Mesodermal cell (in vitro differentiated cells): ENCODE results near the gene LRRC26.
"Not testable (repeated sequence)": the region's sequence is repeated elsewhere in the genome, so short reads cannot be mapped to it uniquely, and the experiment has no call there.

Source experiments
- H3K27ac ChIP-seq: 2 replicates; pipeline ENCODE4 v1.7.0; 2013; ENCODE audit warnings: mild to moderate bottlenecking, low read depth, low read length, moderate library complexity; ENCODE audit not compliant: severe bottlenecking
- H3K36me3 ChIP-seq: 2 replicates; pipeline ENCODE4 v1.7.1; 2013; ENCODE audit warnings: mild to moderate bottlenecking, low read length, moderate library complexity; ENCODE audit not compliant: control insufficient read depth, insufficient read depth
- H3K4me1 ChIP-seq: one replicate; pipeline ENCODE4 v1.7.1; 2013; ENCODE audit warnings: mild to moderate bottlenecking, low read length; ENCODE audit not compliant: insufficient read depth, control insufficient read depth, poor library complexity, severe bottlenecking
- H3K4me3 ChIP-seq: 2 replicates; pipeline ENCODE4 v1.7.0; 2013; ENCODE audit warnings: low read length, control low read depth, mild to moderate bottlenecking; ENCODE audit not compliant: insufficient read depth, poor library complexity, severe bottlenecking; ENCODE audit errors: extremely low read depth
- H3K9me3 ChIP-seq: 2 replicates; pipeline ENCODE4 v1.7.1; 2013; ENCODE audit warnings: mild to moderate bottlenecking, low read length, moderate library complexity; ENCODE audit not compliant: control insufficient read depth
- WGBS, 2 experiments: methylation state at CpG; one replicate each; pipeline ENCODE4 v1.1.5; 2013; ENCODE audit warnings: missing lambda C conversion rate in 2 of 2; ENCODE audit not compliant: insufficient coverage in 2 of 2; 5-methylcytosine and 5-hydroxymethylcytosine counted together

The LRRC26 gene

DNA sequence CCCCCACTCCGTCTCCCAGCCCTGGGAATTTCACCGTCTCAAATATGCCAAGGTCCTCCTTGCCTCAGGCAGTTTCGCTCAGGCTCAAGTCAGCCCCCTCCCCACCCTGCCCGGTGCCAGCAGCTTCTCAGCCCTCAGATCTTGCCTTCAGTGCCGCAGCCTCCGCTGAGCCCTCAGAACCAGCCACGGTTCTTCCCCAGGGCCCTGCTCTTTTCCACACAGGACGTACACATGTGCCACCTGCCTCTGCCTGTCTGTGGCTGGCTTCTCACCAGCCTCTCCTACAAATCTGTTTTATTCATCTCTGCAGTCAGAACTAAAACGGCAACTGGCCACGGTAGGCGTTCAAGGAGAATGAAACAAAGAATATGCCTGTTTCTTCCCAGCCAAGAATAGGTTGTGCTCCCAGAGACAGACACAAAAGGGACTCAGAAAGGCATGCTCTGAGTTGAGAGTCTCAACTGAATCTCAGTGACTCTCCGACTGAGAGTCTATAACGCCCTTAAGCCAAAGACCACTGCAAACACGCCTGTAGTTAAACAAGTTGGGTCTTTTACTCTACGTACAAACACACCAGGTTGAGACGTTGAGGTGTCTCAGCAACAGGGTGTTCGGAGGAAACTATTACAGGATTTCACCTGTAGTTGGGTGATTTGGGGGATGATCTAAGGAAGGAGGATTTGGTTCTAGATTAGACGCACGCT lies 41.5 kb downstream of the LRRC26 start:
- Histone ChIP-seq H3K4me3 (peak overlapping the region; percentile 77), H3K4me1 (peaks cover 17% of the 10 kb centered on the region), H3K9me3 (no peaks in the 10 kb centered on the region), H3K36me3 (peaks cover 2% of the 10 kb centered on the region), H3K27ac (no peak overlapping the region)
- WGBS, 2 experiments: 83% methylated on average over 18 to 19 of the region's 19 CpGs

DNA sequence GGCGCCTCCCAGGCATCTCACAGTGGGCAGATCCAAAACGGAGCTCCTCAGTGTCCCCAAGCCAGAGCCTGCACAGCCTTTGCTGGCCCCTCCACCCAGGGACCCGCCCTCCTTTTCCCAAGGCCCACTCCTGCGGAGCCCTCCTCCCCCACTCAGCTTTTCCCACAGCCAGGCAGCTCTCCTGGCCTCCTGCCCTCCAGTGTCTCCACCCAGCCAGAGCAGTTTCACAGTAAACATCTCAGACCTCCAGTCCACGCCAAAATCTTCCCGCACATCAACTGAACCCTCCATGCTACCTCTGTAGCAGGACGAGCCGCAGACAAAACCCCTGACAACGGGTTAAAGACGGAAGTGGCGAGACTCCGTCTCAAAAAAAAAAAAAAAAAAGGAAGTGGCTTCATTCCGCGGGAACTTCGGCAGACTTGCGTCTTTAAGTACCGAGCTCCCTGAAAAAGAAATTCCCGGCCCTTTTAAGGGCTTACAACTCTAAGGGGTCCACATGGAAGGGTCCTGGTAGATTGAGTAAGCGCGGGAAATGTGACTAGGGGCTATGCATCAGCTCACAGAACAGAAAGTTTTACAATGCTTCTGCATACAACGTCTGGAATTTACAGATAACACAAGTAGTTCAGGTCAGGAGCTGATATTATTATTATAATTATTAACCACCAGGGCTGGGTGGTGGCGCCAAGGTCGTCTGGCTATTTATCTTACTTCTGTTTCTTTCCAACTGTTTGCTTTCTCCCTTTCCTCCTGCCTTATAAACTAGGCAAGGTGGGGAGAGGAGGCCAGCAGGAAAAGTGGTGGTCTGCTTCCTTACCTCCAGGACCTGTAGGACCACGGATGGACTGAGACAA lies 42.3 kb downstream of the LRRC26 start:
- H3K4me3 ChIP-seq: peak overlapping the region; percentile 77
- H3K27ac ChIP-seq: no peak overlapping the region
- 76 to 84% methylated on average over 15 to 17 of the region's 24 CpGs for WGBS, 2 experiments

DNA sequence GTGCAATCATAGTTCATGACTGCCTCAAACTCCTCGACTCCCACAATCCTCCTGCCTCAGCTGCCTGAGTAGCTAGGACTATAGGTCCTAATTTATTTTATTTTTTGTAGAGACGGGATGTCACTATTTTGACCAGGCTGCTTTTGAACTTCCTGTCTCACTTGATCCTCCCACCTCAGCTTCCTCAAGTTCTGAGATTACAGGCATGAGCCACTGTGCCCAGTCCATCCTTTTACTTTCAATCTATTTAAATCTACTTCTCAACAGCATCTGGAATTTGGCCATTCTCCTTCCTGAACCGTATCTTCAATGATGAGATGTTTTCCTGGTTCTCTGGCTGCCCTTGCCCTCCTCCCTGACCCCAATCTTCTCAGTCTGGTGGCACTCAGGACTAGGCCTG lies 43.1 kb downstream of the LRRC26 start:
- WGBS, 2 experiments: 80 to 100% methylated on average over 1 to 3 of the region's 3 CpGs
- Histone ChIP-seq H3K27ac (no peak overlapping the region), H3K36me3 (peaks cover 2% of the 10 kb centered on the region), H3K9me3 (no peaks in the 10 kb centered on the region), H3K4me3 (no peak overlapping the region), H3K4me1 (peaks cover 17% of the 10 kb centered on the region)

More for the DNA sequence above, 42.3 kb downstream of the LRRC26 start:
- Histone ChIP-seq H3K9me3 (no peaks in the 10 kb centered on the region), H3K36me3 (peaks cover 2% of the 10 kb centered on the region), H3K4me1 (peaks cover 17% of the 10 kb centered on the region)

DNA sequence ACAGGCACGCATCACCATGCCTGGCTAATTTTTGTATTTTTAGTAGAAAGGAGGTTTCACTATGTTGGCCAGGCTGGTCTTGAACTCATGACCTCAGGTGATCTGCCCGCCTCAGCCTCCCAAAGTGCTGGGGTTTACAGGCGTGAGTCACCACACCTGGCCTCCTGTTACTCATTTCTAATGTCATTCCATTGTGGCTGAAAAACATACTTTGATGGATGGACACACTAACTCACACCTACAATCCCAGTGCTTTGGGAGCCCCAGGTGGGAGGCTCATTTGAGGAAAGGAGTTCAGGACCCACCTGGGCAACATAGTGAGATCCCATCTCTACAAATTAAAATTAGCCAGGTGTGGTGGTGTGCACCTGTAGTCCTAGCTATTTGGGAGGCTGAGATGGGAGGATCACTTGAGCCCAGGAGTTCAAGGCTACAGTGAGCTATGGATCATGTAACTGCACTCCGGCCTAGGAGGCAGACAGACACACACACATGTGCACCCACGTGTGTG lies 45.8 kb downstream of the LRRC26 start:
- not testable (repeated sequence) for H3K36me3 ChIP-seq, H3K4me3 ChIP-seq, H3K9me3 ChIP-seq, H3K27ac ChIP-seq
- H3K4me1 ChIP-seq: peaks cover 17% of the 10 kb centered on the region
- WGBS, 2 experiments: 92 to 93% methylated on average over 3 to 4 of the region's 5 CpGs

DNA sequence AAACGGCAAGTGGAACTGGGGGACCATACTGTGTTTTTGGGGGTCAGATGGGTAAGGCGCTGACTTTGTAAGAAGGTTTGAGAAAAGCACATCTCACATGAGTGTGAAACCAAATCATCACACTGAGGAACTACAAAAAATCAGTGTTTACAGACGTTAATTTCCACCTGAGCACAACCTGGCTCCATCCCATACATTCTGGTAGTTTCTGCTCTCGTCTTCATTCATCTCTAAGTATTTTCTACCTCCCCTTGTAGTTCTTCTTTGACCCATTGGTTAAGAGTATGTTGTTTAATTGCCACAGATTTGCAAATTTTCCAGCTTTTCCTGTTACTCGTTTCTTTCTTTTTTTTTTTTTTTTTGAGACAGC lies 46.4 kb downstream of the LRRC26 start:
- WGBS, 2 experiments: 83 to 90% methylated on average over 3 to 4 of the region's 5 CpGs
- peaks cover 2% of the 10 kb centered on the region for H3K36me3 ChIP-seq
- H3K27ac ChIP-seq: no peak overlapping the region
- no peaks in the 10 kb centered on the region for H3K9me3 ChIP-seq
- no peak overlapping the region for H3K4me3 ChIP-seq
- H3K4me1 ChIP-seq: peaks cover 13% of the 10 kb centered on the region

DNA sequence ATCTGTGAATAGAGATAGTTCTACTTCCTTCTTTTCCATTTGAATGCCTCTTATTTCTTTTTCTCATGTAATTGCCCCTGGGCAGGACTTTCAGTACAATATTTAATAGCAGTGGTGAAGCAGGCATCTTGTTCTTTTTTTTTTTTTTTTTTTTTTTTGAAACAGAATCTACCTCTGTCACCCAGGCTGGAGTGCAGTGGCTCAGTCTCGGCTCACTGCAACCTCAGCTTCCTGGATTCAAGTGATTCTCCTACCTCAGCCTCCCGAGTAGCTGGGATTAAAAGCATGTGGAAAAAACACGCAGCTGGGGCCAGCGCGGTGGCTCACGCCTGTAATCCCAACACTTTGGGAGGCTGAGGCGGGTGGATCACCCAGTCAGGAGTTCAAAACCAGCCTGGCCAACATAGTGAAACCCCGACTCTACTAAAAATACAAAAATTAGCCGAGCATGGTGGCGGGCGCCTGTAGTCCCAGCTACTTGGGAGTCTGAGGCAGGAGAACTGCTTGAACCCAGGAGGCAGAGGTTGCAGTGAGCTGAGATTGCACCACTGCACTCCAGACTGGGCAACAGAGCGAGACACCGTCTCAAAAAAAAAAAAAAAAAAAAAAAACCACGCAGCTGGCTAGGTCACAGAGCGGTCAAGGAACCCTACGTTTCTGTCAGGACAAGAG lies 46.9 kb downstream of the LRRC26 start:
- H3K4me1 ChIP-seq, H3K4me3 ChIP-seq, H3K27ac ChIP-seq, H3K36me3 ChIP-seq, H3K9me3 ChIP-seq: not testable (repeated sequence)
- whole genome bisulfite sequencing, 2 experiments: 92 to 94% methylated on average over 12 to 13 of the region's 16 CpGs

DNA sequence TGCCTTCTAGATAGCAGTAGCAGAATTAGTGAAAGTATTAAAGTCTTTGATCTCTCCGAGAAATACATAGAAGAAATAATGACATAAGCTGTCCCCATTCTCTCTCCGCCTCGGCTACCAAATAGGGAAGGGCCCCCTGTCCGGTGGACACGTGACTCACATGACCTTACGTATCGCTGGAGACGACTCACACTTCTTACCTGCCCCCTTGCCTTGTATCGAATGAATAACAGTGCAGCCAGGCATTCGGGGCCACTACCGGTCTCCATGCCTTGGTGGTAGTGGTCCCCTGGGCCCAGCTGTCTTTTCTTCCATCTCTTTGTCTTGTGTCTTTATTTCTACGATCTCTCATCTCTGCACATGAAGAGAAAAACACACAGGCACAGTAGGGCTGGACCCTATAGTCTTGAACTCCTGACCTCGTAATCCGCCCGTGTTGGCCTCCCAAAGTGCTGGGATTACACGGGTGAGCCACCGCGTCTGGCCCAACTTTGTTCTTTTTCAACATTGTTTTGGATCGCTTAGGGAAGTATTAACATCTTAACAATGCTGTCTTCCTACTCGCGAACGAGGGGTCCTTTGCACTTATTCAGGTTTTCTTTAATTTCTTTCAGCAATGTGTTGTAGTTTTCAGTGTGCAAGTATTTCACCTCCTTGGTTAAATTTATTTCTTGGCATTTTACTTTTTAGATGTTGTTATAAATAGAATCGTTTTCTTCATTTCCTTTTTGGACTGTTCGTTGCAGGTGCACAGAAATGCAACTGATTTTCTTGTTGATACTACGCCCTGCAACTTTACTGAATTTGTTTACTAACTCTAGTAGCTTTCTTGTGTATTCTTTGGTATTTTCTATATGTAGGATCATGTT lies 47.7 kb downstream of the LRRC26 start:
- 80 to 83% methylated on average over 8 to 13 of the region's 25 CpGs for WGBS, 2 experiments
- not testable (repeated sequence) for H3K4me1 ChIP-seq, H3K36me3 ChIP-seq, H3K9me3 ChIP-seq, H3K4me3 ChIP-seq, H3K27ac ChIP-seq
